Activated naive CD8-positive, alpha-beta T cell treated with anti-CD3 and anti-CD28 coated beads, Interleukin-2, amount 10 ng/mL, durations not matched to agents 7 days and 5 days (primary cell): Measurements from ENCODE around the gene SFT2D1. TPM values are rescaled to one million over a fixed set of nuclear protein-coding genes. Genes with fewer than 3 reads are reported as not detected.
"Not testable (repeated sequence)": the region's sequence is repeated elsewhere in the genome, so short reads cannot be mapped to it uniquely, and the experiment has no call there.

Experiments
- ATAC-seq: fragments of 150-1000 bp; cut with Tn5 transposase; one replicate; pipeline ENCODE4 v1.10.0; 2021; ENCODE audit warnings: low read depth, moderate library complexity
- POLR2A ChIA-PET: fragments of 350-600 bp; sonication (Branson Sonifier 250); formaldehyde crosslinking; loops from one replicate; lab custom pipeline; 2021; ENCODE audit warnings: antibody characterized with exemption; lab: Charles Lee
- DNase-seq: peaks from one replicate; pipeline ENCODE4 v3.0.0; 2021
- H3K27ac Mint-ChIP-seq: one replicate; pipeline ENCODE4 v1.8.0; 2022; ENCODE audit warnings: mild to moderate bottlenecking, mixed read lengths
- H3K27me3 Mint-ChIP-seq: one replicate; pipeline ENCODE4 v1.8.0; 2022; ENCODE audit warnings: mild to moderate bottlenecking, moderate library complexity, mixed read lengths
- H3K36me3 Mint-ChIP-seq: one replicate; pipeline ENCODE4 v1.8.0; 2021; ENCODE audit warnings: mild to moderate bottlenecking, mixed read lengths
- H3K4me1 Mint-ChIP-seq: one replicate; pipeline ENCODE4 v1.8.0; 2021; ENCODE audit warnings: mixed read lengths
- H3K4me3 Mint-ChIP-seq: one replicate; pipeline ENCODE4 v1.8.0; 2022; ENCODE audit warnings: mild to moderate bottlenecking, moderate library complexity, mixed read lengths
- H3K9me3 Mint-ChIP-seq: one replicate; pipeline ENCODE4 v1.8.0; 2021; ENCODE audit warnings: mixed read lengths
- total RNA-seq, 2 experiments: library from RNA; stranded (reverse); gene quantifications; one replicate each; pipeline ENCODE4 v1.2.3, GENCODE V29; 2021

Gene SFT2D1
- total RNA-seq, 2 experiments from 2014 or later, result 37.0 to 37.2 TPM

GRCh38 chr6:166379800-166380199 is 37.5 kb upstream of the SFT2D1 start:
- POLR2A ChIA-PET, result no interaction called here
- no peak overlapping the region for H3K27ac Mint-ChIP-seq

DNA sequence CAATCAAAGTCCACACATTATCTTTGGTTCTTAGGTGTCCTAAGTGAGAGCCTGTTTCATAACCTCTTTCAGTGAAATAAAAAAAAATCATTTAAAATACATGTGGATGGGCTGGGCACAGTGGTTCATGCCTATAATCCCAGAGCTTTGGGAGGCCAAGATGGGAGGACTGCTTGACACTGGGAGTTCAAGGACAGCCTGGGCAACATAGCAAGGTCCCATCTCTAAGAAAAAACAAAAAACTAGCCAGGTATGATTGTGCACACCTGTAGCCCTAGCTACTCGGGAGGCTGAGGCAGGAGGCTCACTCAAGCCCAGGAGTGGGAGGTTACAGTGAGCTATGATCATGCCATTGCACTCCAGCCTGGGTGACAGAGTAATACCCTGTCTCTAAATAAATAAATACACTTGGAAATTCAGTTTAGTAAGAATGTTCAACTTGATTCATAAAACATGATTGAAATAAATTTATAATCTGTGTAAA is 36.8 kb upstream of the SFT2D1 start:
- POLR2A ChIA-PET, result no interaction called here
- Mint-ChIP-seq H3K4me1 (peaks cover 8% of the 10 kb centered on the region), H3K36me3 (no peaks in the 10 kb centered on the region), H3K27me3 (no peaks in the 10 kb centered on the region), H3K27ac (no peak overlapping the region), H3K9me3 (no peaks in the 10 kb centered on the region), H3K4me3 (no peak overlapping the region)
- ATAC-seq, result no peak
- no peak for DNase-seq

More at GRCh38 chr6:166379800-166380199, 37.5 kb upstream of the SFT2D1 start:
- Mint-ChIP-seq H3K27me3 (no peaks in the 10 kb centered on the region), H3K36me3 (no peaks in the 10 kb centered on the region), H3K4me1 (peaks cover 8% of the 10 kb centered on the region), H3K9me3 (no peaks in the 10 kb centered on the region), H3K4me3 (no peak overlapping the region)
- DNase-seq (no peak), ATAC-seq (no peak)

DNA sequence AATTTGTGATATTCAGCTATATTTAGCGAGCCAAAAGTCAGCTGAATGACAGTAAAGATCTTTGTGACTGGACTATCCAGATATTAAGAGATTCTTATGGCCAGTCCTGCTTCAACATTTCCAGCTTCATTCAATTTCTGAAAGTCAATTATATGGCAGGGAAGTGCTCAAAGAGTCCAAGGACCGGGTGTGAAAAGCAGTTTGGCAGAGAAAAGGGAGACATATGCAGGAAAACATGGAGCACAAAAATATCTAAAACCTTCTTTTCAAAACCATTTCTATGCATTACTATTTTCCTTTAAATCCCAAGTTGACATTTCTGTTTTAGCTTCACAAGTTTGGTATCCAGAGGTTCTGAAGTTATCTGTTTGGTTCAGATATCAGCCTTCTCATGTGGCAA is 35.4 kb upstream of the SFT2D1 start:
- Mint-ChIP-seq H3K4me1 (peaks cover 4% of the 10 kb centered on the region), H3K27ac (no peak overlapping the region), H3K36me3 (no peaks in the 10 kb centered on the region), H3K9me3 (no peaks in the 10 kb centered on the region), H3K27me3 (no peaks in the 10 kb centered on the region), H3K4me3 (no peak overlapping the region)
- ATAC-seq (no peak), DNase-seq (no peak)
- POLR2A ChIA-PET, result no interaction called here

- POLR2A ChIA-PET, result no interaction called here
- Mint-ChIP-seq H3K36me3 (no peaks in the 10 kb centered on the region), H3K4me3 (no peak overlapping the region), H3K27ac (no peak overlapping the region), H3K27me3 (no peaks in the 10 kb centered on the region), H3K4me1 (peaks cover 2% of the 10 kb centered on the region), H3K9me3 (no peaks in the 10 kb centered on the region)
- no peak for DNase-seq
- no peak for ATAC-seq
These were observed 32.7 kb upstream of the SFT2D1 start for GRCh38 chr6:166375013-166375412.

GRCh38 chr6:166370489-166370888 is 28.1 kb upstream of the SFT2D1 start:
- peaks cover 2% of the 10 kb centered on the region for H3K36me3 Mint-ChIP-seq
- DNase-seq, result no peak
- no peak overlapping the region for H3K27ac Mint-ChIP-seq
- no peaks in the 10 kb centered on the region for H3K9me3 Mint-ChIP-seq
- ATAC-seq, result no peak
- no peaks in the 10 kb centered on the region for H3K4me1 Mint-ChIP-seq
- H3K4me3 Mint-ChIP-seq, result no peak overlapping the region
- POLR2A ChIA-PET, result no interaction called here
- H3K27me3 Mint-ChIP-seq, result no peaks in the 10 kb centered on the region

- POLR2A ChIA-PET, result no interaction called here
- Mint-ChIP-seq H3K4me3 (no peak overlapping the region), H3K36me3 (peaks cover 2% of the 10 kb centered on the region), H3K9me3 (no peaks in the 10 kb centered on the region), H3K27ac (no peak overlapping the region), H3K4me1 (no peaks in the 10 kb centered on the region), H3K27me3 (no peaks in the 10 kb centered on the region)
- ATAC-seq, result no peak
- no peak for DNase-seq
These were observed 27.4 kb upstream of the SFT2D1 start for GRCh38 chr6:166369782-166370181.

DNA sequence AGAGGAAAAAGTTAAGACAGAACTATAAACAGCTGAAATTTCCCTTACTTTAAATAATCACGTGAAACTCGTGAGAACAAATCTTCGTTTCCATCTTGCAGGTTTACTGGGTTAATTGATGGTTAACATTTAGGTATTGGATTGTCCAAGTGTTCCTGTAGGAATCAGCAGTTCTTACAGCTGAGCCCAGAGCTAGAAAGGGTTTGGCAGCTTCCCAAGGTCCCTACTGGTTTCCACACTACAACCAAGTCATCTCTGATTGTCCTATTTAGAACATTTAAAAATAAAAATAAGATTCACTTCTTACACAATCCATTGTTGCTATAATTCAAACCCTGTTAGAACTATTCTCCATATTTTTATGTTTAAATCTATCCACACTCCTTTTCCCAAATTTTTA is 24.6 kb upstream of the SFT2D1 start:
- no peak overlapping the region for H3K4me3 Mint-ChIP-seq
- H3K36me3 Mint-ChIP-seq, result peaks cover 2% of the 10 kb centered on the region
- no peaks in the 10 kb centered on the region for H3K9me3 Mint-ChIP-seq
- POLR2A ChIA-PET, result no interaction called here
- H3K4me1 Mint-ChIP-seq, result no peaks in the 10 kb centered on the region
- H3K27me3 Mint-ChIP-seq, result no peaks in the 10 kb centered on the region
- no peak overlapping the region for H3K27ac Mint-ChIP-seq
- no peak for ATAC-seq
- DNase-seq, result no peak

DNA sequence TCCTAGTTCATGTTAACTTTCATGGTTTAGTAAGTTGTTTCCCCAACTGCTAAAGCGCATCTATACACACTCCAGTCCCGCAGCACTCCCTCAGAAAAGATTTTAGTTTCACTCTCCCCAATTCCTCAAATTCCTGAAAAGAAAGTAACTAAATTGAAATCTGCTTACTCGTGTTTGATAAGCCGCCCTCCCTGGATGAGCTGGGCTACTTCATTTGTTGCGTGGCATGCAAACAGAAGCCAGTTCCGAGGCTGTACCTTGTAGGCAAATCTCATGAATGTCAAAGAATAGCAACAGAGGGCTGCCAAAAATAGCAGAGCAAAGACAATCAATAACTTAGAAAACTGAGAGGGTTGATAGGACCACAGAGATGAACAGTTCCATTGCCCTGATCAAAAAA is 23.5 kb upstream of the SFT2D1 start:
- Mint-ChIP-seq H3K4me3 (no peak overlapping the region), H3K4me1 (no peaks in the 10 kb centered on the region), H3K36me3 (peaks cover 4% of the 10 kb centered on the region), H3K9me3 (no peaks in the 10 kb centered on the region), H3K27ac (no peak overlapping the region), H3K27me3 (peaks cover 1% of the 10 kb centered on the region)
- DNase-seq, result no peak
- no peak for ATAC-seq
- POLR2A ChIA-PET, result no interaction called here

DNA sequence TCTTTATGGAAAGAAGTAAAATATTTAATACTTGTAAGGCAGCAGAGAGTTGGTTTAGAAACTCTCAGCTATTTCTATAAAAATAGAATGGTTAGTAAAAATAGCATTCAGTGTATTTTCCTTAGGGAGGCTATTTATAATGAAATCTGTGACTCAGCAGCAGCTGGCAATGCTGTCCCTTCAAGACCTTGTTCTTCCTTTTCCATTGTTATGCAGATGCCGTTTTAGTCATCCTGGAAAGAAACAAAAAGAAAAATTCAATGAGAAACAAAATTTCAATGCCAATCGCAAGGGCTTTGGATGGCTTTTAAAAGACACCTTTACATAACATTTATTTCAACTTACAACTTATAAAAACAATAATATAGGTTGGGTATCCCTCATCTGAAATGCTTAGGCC is 22.9 kb upstream of the SFT2D1 start:
- Mint-ChIP-seq H3K36me3 (peaks cover 4% of the 10 kb centered on the region), H3K4me1 (no peaks in the 10 kb centered on the region), H3K27me3 (peaks cover 3% of the 10 kb centered on the region), H3K4me3 (no peak overlapping the region), H3K27ac (no peak overlapping the region), H3K9me3 (no peaks in the 10 kb centered on the region)
- ATAC-seq, result no peak
- DNase-seq, result no peak
- POLR2A ChIA-PET, result no interaction called here

- Mint-ChIP-seq H3K4me3 (no peak overlapping the region), H3K27ac (no peak overlapping the region), H3K9me3 (no peaks in the 10 kb centered on the region), H3K4me1 (no peaks in the 10 kb centered on the region), H3K27me3 (peaks cover 11% of the 10 kb centered on the region), H3K36me3 (peaks cover 4% of the 10 kb centered on the region)
- no peak for DNase-seq
- ATAC-seq, result no peak
- POLR2A ChIA-PET, result no interaction called here
These were observed 22.1 kb upstream of the SFT2D1 start for GRCh38 chr6:166364456-166364855.

GRCh38 chr6:166362427-166362826 is 20.1 kb upstream of the SFT2D1 start:
- POLR2A ChIA-PET, DNase-seq, ATAC-seq, H3K4me3 Mint-ChIP-seq, H3K9me3 Mint-ChIP-seq, H3K27ac Mint-ChIP-seq, H3K4me1 Mint-ChIP-seq, H3K36me3 Mint-ChIP-seq: not testable (repeated sequence)
- H3K27me3 Mint-ChIP-seq, result peaks cover 26% of the 10 kb centered on the region

DNA sequence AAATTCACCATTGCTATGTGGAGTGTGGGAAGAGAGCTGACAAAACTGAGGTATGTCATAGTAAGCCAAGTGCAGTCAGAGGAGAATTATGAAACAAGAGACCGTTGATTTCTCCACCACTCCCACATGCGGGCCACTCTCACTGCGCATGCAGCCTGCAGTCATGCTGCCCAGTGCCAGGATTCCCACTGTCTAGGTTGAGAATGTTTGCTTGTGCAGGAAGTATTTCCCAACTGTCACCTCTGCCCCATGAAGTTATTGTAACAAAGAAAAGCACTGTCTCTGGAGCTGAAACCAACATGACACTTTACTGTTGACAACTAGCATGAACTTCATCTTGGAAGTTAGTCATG is 18.7 kb upstream of the SFT2D1 start:
- Mint-ChIP-seq H3K4me1 (no peaks in the 10 kb centered on the region), H3K27me3 (peaks cover 35% of the 10 kb centered on the region), H3K27ac (no peak overlapping the region), H3K36me3 (peaks cover 2% of the 10 kb centered on the region), H3K4me3 (no peak overlapping the region), H3K9me3 (peaks cover 9% of the 10 kb centered on the region)
- POLR2A ChIA-PET, result no interaction called here
- ATAC-seq (no peak), DNase-seq (no peak)

DNA sequence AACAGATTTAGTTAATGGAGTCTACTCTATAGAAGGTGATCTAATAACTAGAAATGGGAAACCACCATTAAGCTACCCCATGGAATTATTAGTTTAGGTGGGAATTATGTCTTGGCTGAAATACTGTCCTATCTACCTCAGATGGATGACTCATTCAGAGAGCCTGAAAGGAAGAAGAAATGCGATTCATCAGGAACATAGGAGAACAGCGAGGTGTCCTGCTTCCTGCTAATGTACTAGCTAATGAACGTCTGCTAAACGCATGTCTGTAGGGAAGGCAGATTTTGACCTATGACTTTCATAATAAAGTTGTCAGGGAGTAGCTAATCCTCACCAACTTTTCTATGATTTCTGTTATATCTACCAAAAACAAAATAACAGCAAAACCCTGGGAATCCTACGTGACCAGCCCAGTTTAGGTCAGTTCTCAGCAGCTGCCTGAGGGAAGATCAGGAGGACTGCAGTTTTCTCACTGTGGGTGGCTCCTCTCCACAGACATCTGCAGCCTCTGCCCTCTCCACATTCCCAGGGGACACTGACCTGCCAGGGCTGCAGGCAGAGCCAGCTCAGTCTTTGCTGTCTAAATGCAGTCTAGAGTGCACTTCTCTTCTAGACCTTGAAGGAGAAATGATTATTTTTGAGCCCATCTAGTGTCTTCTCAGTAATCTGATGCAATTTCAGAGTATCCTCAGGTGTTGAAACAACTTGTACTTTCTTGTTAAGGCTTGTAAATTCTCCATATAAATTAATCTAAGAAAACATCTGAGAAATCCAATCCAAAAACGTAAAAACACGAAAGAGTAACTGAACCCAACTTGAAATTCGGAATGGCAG is 18.1 kb upstream of the SFT2D1 start:
- POLR2A ChIA-PET, result no interaction called here
- Mint-ChIP-seq H3K36me3 (peaks cover 2% of the 10 kb centered on the region), H3K9me3 (peaks cover 9% of the 10 kb centered on the region), H3K27me3 (peaks cover 36% of the 10 kb centered on the region), H3K4me3 (no peak overlapping the region), H3K27ac (no peak overlapping the region), H3K4me1 (no peaks in the 10 kb centered on the region)
- no peak for ATAC-seq
- no peak for DNase-seq

GRCh38 chr6:166355552-166355951 is 13.2 kb upstream of the SFT2D1 start:
- ATAC-seq (no peak), DNase-seq (no peak)
- H3K27ac Mint-ChIP-seq, result no peak overlapping the region
- peaks cover 3% of the 10 kb centered on the region for H3K4me1 Mint-ChIP-seq
- POLR2A ChIA-PET, result no interaction called here
- H3K27me3 Mint-ChIP-seq, result peaks cover 63% of the 10 kb centered on the region
- H3K4me3 Mint-ChIP-seq, result no peak overlapping the region
- H3K9me3 Mint-ChIP-seq, result peaks cover 13% of the 10 kb centered on the region
- no peaks in the 10 kb centered on the region for H3K36me3 Mint-ChIP-seq
